ENCODE data around the gene TMEM126B. TPM values are rescaled to one million over a fixed set of nuclear protein-coding genes. Genes with fewer than 3 reads are reported as not detected.

The TMEM126B gene
- total RNA-seq, result 44.3 and 49.0 TPM in 2 replicates
- long read RNA-seq, transcript TMEM126B-201 (5 exons, 989 nt), result minor isoform, 32 of 135 reads
- long read RNA-seq, transcript TMEM126B-211 (4 exons, 1,273 nt), result minor isoform, 6 of 135 reads
- long read RNA-seq, transcript TMEM126B-202 (6 exons, 1,210 nt), result major isoform, 64 of 135 reads
- long read RNA-seq, partial matches to known transcripts, result 12 of 135 reads
- long read RNA-seq, other reads (novel, unspliced or antisense), result 17 of 135 reads

DNA sequence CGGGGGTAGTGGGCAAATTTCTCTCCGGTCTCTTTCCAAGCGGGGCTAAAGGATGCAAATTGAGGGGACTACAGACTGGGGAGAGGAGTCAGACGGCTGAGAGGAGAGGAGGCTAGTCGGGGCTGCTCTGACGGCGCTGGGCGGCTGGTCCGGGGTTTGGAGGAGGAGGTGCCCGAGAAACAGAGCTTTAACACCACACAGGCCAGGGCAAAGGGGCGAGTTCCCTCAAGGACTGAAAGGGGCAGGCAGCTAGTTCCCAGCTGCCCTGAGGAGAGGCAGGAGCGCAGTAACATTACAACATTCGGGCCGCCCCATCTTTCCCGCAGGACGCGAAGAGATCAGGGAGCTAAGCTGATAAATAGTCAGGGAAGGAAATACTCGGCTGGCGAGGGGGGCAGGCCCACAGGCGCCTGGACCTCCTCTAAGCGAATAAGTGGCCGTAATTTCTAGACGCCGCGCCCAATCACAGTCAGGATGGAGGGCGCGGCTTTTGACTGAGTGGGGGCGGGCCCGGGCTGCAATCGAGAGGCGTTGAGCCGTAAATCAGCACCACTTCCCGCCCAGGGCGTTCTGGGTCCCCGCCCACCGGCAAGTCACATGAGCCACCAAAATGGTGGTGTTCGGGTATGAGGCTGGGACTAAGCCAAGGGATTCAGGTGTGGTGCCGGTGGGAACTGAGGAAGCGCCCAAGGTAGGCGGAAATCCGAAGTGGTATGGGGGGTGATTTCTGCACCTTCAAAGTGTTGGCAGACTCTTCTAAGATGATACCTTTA is at the start of gene TMEM126B:
TMEM126B (plus strand) TSS at position 596 of the 773 bp plus-strand sequence; CDS start at position 611, 15 bp downstream.
- peaks cover 22% of the 10 kb centered on the region for H3K4me1 Mint-ChIP-seq (ENCODE audit: unreplicated experiment)
- H3K4me3 Mint-ChIP-seq (ENCODE audit: unreplicated experiment), result peak within 1 kb of the TSS; percentile 98
- peaks cover 11% of the 10 kb centered on the region for H3K27me3 Mint-ChIP-seq (ENCODE audit: unreplicated experiment)
- peaks cover 3% of the 10 kb centered on the region for H3K36me3 Mint-ChIP-seq (ENCODE audit: unreplicated experiment)
- peak within 1 kb of the TSS; percentile 97 for H3K27ac Mint-ChIP-seq (ENCODE audit: unreplicated experiment)
- no peaks in the 10 kb centered on the region for H3K9me3 Mint-ChIP-seq (ENCODE audit: unreplicated experiment)
- DNase-seq (ENCODE audit: extremely low spot score, unreplicated experiment), result peak; percentile 98
- TF ChIP-seq, protein P1, sequence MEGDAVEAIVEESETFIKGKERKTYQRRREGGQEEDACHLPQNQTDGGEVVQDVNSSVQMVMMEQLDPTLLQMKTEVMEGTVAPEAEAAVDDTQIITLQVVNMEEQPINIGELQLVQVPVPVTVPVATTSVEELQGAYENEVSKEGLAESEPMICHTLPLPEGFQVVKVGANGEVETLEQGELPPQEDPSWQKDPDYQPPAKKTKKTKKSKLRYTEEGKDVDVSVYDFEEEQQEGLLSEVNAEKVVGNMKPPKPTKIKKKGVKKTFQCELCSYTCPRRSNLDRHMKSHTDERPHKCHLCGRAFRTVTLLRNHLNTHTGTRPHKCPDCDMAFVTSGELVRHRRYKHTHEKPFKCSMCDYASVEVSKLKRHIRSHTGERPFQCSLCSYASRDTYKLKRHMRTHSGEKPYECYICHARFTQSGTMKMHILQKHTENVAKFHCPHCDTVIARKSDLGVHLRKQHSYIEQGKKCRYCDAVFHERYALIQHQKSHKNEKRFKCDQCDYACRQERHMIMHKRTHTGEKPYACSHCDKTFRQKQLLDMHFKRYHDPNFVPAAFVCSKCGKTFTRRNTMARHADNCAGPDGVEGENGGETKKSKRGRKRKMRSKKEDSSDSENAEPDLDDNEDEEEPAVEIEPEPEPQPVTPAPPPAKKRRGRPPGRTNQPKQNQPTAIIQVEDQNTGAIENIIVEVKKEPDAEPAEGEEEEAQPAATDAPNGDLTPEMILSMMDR (IDR thresholded peaks at IDR 0.05), result no peak

DNA sequence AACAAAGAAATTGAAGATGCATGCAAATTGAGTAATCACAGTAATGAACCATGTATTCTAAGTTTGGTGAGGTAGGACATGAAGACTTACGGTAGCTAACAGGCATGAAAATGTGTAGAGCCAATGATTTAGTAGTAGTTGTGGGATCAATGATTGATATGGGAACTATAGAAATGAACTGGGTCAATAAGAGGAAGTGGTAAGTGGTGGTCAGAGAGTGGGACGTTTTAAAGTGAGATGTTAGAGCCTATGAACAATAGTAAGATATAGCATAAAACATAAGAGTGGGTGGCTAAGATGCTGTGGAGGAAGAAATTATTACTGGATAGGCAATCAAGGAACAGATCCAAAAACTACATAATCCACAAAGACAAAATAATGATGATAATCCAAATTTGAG is 46.3 kb upstream of the TMEM126B start:
- Mint-ChIP-seq H3K27ac (ENCODE audit: unreplicated experiment) (no peak overlapping the region), H3K27me3 (ENCODE audit: unreplicated experiment) (peaks cover 32% of the 10 kb centered on the region), H3K9me3 (ENCODE audit: unreplicated experiment) (peaks cover 5% of the 10 kb centered on the region), H3K4me3 (ENCODE audit: unreplicated experiment) (no peak overlapping the region), H3K36me3 (ENCODE audit: unreplicated experiment) (no peaks in the 10 kb centered on the region), H3K4me1 (ENCODE audit: unreplicated experiment) (no peaks in the 10 kb centered on the region)
- no peak for DNase-seq (ENCODE audit: extremely low spot score, unreplicated experiment)
- TF ChIP-seq, protein P1 (IDR thresholded peaks at IDR 0.05), result no peak

DNA sequence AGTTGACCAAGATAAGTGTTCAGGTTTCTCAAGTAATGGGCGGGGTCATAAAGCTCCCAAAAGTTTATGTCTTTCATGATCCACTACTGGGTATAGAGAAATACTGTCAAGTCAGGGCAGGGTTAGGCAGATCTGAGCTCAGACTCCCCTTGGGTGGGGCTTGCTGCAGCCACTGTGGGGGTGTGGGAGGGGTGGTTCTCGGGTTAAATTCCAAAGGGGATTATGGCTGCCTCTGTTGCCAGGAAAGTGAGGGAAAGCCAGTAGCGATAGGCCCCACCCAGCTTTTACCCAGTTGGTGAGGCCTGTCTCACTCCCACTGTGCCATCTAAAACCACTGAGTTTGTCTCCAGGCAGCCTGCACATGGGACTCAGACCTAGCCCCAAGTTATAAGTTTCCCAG is 39.0 kb upstream of the TMEM126B start:
- TF ChIP-seq, protein P1 (IDR thresholded peaks at IDR 0.05), result no peak
- no peak overlapping the region for H3K27ac Mint-ChIP-seq (ENCODE audit: unreplicated experiment)
- no peaks in the 10 kb centered on the region for H3K4me1 Mint-ChIP-seq (ENCODE audit: unreplicated experiment)
- peaks cover 49% of the 10 kb centered on the region for H3K27me3 Mint-ChIP-seq (ENCODE audit: unreplicated experiment)
- peaks cover 5% of the 10 kb centered on the region for H3K9me3 Mint-ChIP-seq (ENCODE audit: unreplicated experiment)
- no peak for DNase-seq (ENCODE audit: extremely low spot score, unreplicated experiment)
- H3K36me3 Mint-ChIP-seq (ENCODE audit: unreplicated experiment), result no peaks in the 10 kb centered on the region
- H3K4me3 Mint-ChIP-seq (ENCODE audit: unreplicated experiment), result no peak overlapping the region

DNA sequence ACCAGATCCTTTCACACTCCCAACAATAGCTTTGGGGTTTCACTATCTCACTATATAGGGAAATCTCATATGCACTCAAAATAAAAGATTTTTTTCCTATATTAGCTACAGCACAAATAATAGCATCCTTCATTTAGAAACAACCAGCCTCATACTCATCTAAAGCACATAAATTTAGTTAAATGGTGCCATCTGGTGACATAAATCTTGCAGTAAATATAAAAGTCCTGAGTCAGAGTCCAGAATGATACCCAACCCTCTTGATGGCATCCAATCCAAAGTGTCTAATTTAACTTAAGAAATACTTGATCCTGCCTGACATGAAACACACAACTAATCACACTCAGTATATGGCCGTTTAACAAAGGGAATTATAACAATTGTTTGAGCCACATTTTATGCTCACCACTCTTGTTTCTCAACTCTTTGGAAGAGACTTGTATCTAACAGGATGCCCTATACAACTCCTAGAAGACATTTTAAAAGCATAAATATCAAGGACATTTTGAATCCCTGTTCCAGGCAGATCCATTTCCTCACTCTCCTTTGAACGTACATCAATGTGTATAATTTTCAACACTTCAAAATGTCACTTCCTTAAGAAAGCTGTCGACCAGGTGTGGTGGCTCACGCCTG is 37.4 kb upstream of the TMEM126B start:
- TF ChIP-seq, protein P1 (IDR thresholded peaks at IDR 0.05), result peak; percentile 44
- Mint-ChIP-seq H3K9me3 (ENCODE audit: unreplicated experiment) (peaks cover 5% of the 10 kb centered on the region), H3K36me3 (ENCODE audit: unreplicated experiment) (no peaks in the 10 kb centered on the region), H3K4me3 (ENCODE audit: unreplicated experiment) (no peak overlapping the region), H3K27me3 (ENCODE audit: unreplicated experiment) (peaks cover 35% of the 10 kb centered on the region), H3K27ac (ENCODE audit: unreplicated experiment) (no peak overlapping the region), H3K4me1 (ENCODE audit: unreplicated experiment) (no peaks in the 10 kb centered on the region)
- no peak for DNase-seq (ENCODE audit: extremely low spot score, unreplicated experiment)
